Osteoblast (primary cell): ENCODE results near the gene EFHC1. TPM values are rescaled to one million over a fixed set of nuclear protein-coding genes. Genes with fewer than 3 reads are reported as not detected.

Experiments
- DNase-seq: peaks from one replicate; pipeline ENCODE4 v3.0.0; 2011; ENCODE audit warnings: low spot score, mixed read lengths; ENCODE audit not compliant: insufficient read length; ENCODE audit errors: missing footprints
- H2AFZ ChIP-seq: 2 replicates; pipeline ENCODE4 v1.6.0; 2011; ENCODE audit warnings: mild to moderate bottlenecking, low read length
- H3K27ac ChIP-seq: 2 replicates; pipeline ENCODE4 v1.5.1; 2011; ENCODE audit warnings: mild to moderate bottlenecking, low read depth, low read length, moderate library complexity
- H3K27me3 ChIP-seq: 2 replicates; pipeline ENCODE4 v1.6.0; 2012; ENCODE audit warnings: mild to moderate bottlenecking, control low read depth, inconsistent platforms, low read length, moderate library complexity; ENCODE audit not compliant: insufficient read depth
- H3K36me3 ChIP-seq: 2 replicates; pipeline ENCODE4 v1.5.1; 2011; ENCODE audit warnings: mild to moderate bottlenecking, low read length, control low read depth, moderate library complexity; ENCODE audit not compliant: insufficient read depth
- H3K4me1 ChIP-seq: 2 replicates; pipeline ENCODE4 v1.5.1; 2011; ENCODE audit warnings: mild to moderate bottlenecking, low read length, control low read depth, moderate library complexity; ENCODE audit not compliant: insufficient read depth
- H3K4me2 ChIP-seq: 2 replicates; pipeline ENCODE4 v1.6.0; 2011; ENCODE audit warnings: mild to moderate bottlenecking, low read length; ENCODE audit not compliant: insufficient read depth
- H3K4me3 ChIP-seq: fragments of 200-600 bp; sonication (generic); 3 replicates; pipeline ENCODE4 v1.5.1; 2012; ENCODE audit warnings: mild to moderate bottlenecking, low read length, inconsistent platforms; ENCODE audit not compliant: insufficient read depth
- H3K79me2 ChIP-seq: 2 replicates; pipeline ENCODE4 v1.6.0; 2012; ENCODE audit warnings: mild to moderate bottlenecking, low read length, control low read depth, inconsistent platforms; ENCODE audit not compliant: insufficient read depth
- H3K9me3 ChIP-seq: 2 replicates; pipeline ENCODE4 v1.5.1; 2011; ENCODE audit warnings: low read depth, low read length, control low read depth
- H4K20me1 ChIP-seq: 2 replicates; pipeline ENCODE4 v1.6.0; 2012; ENCODE audit warnings: mild to moderate bottlenecking, low read length, control low read depth; ENCODE audit not compliant: insufficient read depth
- CTCF ChIP-seq: IDR thresholded peaks from 2 replicates; pipeline ENCODE4 v1.5.1; 2011; ENCODE audit warnings: mild to moderate bottlenecking, low read depth, low read length, moderate library complexity; ENCODE audit errors: extremely low read depth
- total RNA-seq: library from RNA; depleted of rRNA; stranded (reverse); fragments of >200 nt; gene quantifications from 2 replicates; pipeline ENCODE4 v1.2.3, GENCODE V29; 2012

The EFHC1 gene
- total RNA-seq, 1 donor: 31.1 TPM

- Histone ChIP-seq H2AFZ (no peak overlapping the region), H3K4me2 (no peak overlapping the region)
These were observed 8.2 kb upstream of the EFHC1 start for GRCh38 chr6:52411911-52412310.

GRCh38 chr6:52415333-52415732 is 4.8 kb upstream of the EFHC1 start:
- Histone ChIP-seq H3K27ac (no peak overlapping the region), H3K4me3 (no peak overlapping the region), H3K79me2 (peaks cover 2% of the 10 kb centered on the region), H2AFZ (no peak overlapping the region), H3K36me3 (no peaks in the 10 kb centered on the region), H3K4me1 (peaks cover 51% of the 10 kb centered on the region), H4K20me1 (no peaks in the 10 kb centered on the region), H3K27me3 (no peaks in the 10 kb centered on the region), H3K4me2 (peak overlapping the region; percentile 7), H3K9me3 (no peaks in the 10 kb centered on the region)
- no peak for DNase-seq
- TF ChIP-seq CTCF: no peak

More at GRCh38 chr6:52411911-52412310, 8.2 kb upstream of the EFHC1 start:
- Histone ChIP-seq H3K27ac (no peak overlapping the region), H3K36me3 (no peaks in the 10 kb centered on the region), H4K20me1 (no peaks in the 10 kb centered on the region), H3K4me3 (no peak overlapping the region), H3K27me3 (no peaks in the 10 kb centered on the region), H3K9me3 (no peaks in the 10 kb centered on the region), H3K4me1 (peaks cover 40% of the 10 kb centered on the region), H3K79me2 (peaks cover 4% of the 10 kb centered on the region)
- TF ChIP-seq CTCF: no peak
- DNase-seq: no peak

GRCh38 chr6:52415917-52416628 is 4.1 kb upstream of the EFHC1 start:
- no peaks in the 10 kb centered on the region for H4K20me1 ChIP-seq
- peaks cover 44% of the 10 kb centered on the region for H3K4me1 ChIP-seq
- H3K36me3 ChIP-seq: no peaks in the 10 kb centered on the region
- H3K4me2 ChIP-seq: peak overlapping the region; percentile 7
- peaks cover 10% of the 10 kb centered on the region for H3K79me2 ChIP-seq
- no peak for DNase-seq
- peak overlapping the region; percentile 98 for H3K27ac ChIP-seq
- no peaks in the 10 kb centered on the region for H3K9me3 ChIP-seq
- no peak overlapping the region for H2AFZ ChIP-seq
- no peaks in the 10 kb centered on the region for H3K27me3 ChIP-seq
- no peak for TF ChIP-seq CTCF
- H3K4me3 ChIP-seq: no peak overlapping the region

GRCh38 chr6:52416629-52417151 is 3.5 kb upstream of the EFHC1 start:
- Histone ChIP-seq H3K27me3 (no peaks in the 10 kb centered on the region), H3K4me1 (peaks cover 45% of the 10 kb centered on the region), H3K4me3 (no peak overlapping the region), H3K9me3 (no peaks in the 10 kb centered on the region), H3K27ac (peak overlapping the region; percentile 98), H3K4me2 (no peak overlapping the region), H3K79me2 (peaks cover 16% of the 10 kb centered on the region), H4K20me1 (no peaks in the 10 kb centered on the region), H3K36me3 (no peaks in the 10 kb centered on the region), H2AFZ (no peak overlapping the region)
- DNase-seq: peak; percentile 58
- peak; percentile 85 for TF ChIP-seq CTCF
